AML-193 (cell line): ENCODE measurements around the gene RBFOX2.

Experiments used
- DNase-seq, 2 experiments: peaks; one replicate each; lab custom pipeline; 2025; lab: John Stamatoyannopoulos, UW

RBFOX2 gene

DNA sequence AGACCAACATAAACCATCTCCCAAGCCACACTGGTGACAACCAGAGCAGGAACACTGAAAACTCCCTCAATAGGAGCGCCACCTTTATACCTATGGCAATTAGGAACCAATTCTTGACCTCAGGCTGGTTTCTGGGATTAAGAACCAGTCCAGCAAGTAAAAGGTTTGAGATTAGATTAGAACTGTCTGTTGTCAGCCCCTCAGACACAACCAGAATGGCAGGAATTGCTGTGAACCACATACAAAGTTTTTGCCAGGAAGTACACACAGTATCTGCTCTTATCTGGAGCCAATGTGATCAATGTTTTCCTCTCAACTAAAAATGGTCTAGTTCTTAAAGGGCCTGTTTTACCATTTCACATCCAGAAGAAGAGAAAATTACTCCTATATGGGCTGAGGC lies 55.2 kb downstream of the RBFOX2 start:
- DNase-seq: no peak

DNA sequence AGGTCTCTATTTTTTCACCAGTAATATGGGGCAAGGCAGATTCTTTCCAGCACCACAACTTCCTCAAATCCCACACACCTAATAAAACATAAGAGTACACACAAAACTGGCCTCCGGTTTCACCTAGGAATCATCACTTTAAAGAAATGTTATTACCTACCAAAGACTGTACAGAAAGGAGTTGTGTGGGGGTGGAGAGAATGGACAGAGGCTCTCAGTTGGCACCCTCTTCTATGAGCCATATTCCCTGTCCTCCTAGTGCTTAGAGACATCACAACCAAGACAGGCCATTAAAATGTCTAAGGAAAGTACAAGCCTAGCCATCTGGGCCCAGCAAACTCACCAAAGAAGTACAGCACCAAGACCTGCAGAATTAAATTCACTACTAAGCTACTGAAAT lies 56.1 kb downstream of the RBFOX2 start:
- no peak for DNase-seq

DNA sequence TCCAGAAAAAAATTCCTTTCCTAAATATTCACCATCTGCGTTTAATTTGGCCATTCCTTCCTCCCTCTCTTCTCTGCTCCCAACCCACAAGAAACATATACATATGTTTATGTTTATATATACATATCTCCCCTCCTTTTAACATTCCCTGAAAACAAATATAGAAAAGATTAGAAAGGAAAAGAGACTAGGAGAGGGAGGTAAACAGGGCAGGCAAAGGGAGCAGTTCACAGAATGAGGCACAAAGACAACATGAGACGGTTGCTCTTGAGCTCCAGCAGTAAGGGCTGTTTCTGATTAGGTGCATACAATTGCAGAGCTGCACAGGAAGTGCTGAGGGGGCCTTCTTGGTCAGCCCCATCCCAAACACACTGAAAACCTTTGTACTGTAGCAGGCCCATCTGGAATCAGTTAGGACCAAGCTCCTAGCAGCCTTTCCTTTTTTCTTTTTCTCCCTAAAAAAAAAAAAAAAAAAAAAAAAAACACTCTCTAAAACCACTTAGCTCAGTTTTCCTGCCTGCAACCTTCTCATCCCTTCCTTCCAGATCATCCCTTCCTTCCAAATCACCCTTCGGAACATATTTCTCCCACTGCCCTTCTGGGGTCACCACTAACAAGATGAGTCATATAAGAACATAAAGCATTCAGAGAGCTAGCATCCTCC lies 57.0 kb downstream of the RBFOX2 start:
- no peak for DNase-seq

DNA sequence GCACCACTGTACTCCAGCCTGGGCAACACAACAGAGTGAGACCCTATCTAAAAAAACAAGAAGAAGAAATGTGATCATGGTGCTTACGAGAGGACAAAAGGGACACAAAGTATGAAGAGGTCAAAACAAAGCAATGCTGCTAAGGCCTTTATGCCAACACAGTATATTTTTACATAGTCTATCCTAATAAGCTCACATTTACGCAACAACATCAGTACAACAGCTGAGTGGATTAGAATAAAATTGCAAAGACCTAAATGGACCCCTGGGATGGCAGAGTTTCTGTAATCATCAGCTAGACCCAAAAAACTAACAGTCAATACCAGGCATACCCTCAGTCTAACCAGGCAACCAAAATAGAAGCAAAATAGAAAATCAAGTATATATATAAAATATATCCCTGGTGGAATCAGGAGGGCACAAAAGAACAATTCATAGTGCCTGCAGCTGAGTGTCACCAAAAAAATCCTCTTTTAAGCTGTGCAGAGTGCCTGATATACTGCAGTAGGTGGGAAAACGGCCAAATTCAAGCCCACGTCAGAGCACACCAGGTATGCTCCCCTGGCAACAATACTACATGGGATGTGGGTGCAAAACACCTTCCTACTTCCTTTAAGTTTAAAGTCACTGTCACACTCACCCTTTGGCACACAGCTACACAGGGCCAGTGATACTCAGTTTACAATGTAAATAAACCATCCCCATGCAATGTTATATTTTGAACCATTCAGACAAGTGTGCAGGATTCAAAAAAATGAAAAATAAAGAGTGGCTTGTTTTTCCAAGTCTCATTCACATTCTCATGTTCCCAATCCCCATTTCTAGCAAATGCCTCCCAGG lies 57.8 kb downstream of the RBFOX2 start:
- no peak for DNase-seq

DNA sequence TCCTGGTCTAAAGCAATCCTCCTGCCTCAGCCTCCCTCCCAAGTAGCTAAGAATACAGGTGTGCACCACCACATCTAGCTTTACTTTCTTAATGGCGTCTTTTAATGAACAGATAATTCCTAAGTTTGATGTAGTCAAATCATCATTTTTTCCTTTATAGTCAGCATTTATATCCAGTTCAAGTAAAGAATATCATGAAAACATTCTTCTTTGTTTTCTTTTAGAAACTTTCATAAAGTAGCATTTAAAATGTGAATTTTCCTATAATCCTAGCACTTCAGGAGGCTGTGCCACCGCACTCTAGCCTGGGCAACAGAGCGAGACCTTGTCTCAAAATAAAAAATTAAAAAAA lies 61.6 kb downstream of the RBFOX2 start:
- no peak for DNase-seq

DNA sequence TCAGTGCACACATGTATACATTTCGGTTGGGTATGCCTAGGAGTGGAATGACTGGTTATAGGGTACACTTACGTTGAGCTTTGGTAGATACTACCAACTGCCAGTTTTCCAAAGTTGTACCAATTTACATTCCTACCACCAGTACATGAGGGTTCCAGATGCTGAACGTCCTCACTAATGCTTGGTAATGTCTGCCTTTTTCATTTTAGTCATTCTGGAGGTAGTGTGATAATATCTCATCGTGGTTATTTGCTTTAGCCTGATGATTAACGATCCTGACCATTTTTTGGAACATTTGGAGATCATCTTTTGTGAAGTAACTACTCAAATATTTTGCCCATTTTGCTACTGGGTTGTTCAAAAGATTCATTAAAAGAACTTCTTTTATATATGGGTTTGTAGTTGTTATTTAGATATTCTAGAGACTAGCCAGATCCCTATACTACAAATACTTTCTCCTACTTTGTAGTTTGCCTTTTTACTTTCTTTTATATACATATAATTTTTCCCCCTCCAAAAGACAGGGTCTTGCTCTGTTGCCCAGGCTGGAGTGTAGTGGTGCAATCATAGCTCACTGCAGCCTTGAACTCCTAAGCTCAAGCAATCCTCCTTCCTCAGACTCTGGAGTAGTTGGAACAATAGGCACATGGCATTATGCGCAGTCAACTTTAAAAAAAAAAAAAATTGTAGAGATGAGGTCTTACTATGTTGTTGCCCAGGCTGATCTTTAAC lies 62.1 kb downstream of the RBFOX2 start:
- DNase-seq: no peak

DNA sequence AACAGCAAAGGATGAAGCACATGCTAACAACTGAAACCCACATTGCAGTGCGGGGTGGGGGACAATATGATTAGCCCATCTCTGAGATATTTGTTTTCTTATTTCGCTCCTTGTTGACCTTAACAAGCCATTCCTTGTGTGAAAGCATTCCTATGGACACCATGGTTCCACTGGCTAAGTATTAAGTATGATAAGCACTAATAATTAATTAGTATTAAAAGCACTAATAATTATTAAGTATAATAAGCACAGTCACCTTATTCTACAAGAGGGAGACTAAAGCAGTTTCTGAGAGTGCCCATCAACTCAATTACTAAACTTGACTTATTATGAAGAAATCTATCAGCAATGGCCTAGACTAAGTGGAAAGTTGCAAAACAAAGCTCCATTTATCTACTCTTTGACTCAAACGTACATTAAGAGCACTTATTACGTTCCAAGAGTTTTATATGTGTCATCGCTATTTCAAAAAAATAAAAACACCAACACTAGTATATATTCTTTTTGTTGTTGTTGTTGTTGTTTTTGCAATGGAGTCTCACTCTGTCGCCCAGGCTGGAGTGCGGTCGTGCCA lies 65.3 kb downstream of the RBFOX2 start:
- DNase-seq: no peak

DNA sequence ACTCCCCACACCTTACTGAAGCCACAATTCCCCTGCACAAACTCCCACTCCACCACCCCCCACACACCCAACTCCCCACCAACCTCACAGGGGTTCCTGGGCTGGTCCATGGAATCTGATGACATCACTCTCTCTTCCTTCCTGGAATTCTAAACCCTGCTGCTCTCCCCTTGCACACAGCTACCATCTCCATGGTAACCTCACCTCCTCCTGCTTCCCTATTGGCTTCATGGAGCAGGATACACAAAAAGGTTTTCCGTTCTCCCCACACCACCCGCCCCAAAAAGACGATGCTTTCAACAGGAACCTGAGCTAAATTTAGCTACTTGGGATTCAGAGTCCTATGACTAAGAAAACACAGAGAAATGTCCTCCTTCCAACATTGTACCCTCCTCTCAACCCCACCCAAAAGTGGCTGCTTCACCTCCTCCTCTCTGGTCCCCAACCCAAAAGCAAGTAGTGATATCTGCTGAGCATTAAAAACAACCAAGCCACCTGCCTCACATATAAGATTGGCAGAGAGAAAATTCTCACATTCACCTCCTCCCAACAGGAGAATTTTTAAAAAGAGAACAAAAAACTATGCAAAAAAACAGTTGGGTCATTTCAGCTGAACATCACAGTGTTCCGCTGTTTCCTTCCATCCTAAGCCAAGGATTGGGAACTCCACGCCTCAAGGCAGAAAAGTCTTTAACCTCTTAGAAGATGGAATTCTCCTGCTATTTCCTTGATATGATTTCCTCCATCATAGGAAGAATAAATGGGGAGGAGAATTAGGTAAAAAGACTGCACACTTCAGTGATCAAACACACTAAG lies 66.9 kb downstream of the RBFOX2 start:
- DNase-seq: no peak

DNA sequence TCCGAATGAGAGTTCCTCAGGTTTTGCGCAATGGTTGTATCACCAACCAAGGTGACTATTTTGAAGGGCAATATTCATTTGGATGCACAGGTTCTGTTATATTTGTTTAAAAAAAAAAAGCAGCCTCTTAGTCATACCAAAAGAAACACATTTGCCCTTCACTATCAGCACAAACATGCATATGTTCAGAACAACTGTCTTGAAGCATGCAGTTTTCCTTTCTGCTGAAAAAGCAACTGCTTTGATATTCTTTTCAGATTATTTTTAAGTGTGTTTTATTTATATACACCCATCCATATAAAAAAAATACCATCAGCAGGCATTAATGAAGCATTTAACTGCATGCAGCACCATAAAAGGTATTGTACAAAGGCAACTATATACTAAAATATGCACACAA lies 67.8 kb downstream of the RBFOX2 start:
- DNase-seq: no peak

DNA sequence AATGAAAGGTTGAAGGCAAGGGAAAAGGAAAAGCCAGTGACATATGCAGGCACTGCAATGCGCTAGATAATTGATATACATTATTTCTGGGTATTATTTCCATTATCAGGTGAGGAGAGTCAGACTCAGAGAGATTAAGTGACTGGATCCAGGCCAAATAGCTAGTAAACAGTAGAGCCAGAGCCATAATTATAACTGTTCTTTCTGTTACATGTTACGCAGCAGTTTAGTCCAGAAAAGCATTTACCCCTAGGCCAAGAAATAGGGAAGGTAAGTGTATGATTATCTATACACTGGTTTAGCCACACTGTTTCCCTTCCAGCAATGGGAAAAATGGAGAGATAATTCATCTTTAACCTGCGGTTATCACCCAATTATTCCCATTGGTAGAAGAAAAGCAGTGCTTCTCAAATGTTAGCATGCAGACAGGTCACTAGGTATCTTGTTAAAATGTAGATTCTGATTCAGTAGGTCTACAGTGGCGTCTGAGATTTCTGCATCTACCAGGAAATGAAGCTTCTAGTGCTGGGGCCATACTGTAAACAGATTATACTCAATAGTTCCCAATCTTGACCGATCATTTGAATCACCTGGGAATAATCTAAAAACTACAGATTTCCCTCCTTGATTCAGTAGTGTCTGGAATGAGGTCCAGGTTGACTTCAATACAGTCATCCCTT lies 69.4 kb downstream of the RBFOX2 start:
- DNase-seq: no peak

DNA sequence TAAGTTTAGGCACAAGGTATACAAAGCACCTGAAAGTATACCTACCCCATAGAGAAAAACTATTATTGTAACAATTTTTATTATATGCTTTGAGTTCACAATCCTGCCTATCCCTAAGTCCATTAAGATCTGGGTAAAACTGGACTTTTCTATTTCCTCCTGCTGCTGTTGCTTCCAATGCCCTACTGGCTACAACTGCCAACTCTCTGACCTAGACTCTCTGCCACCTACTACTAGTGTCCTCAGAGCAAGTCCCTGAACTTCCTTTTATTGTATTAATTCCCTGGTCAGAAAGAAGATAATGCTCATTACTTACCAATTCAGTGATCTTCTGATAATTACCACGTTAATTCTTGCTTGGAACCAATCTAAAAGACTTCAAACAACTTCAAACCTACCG lies 70.3 kb downstream of the RBFOX2 start:
- no peak for DNase-seq

DNA sequence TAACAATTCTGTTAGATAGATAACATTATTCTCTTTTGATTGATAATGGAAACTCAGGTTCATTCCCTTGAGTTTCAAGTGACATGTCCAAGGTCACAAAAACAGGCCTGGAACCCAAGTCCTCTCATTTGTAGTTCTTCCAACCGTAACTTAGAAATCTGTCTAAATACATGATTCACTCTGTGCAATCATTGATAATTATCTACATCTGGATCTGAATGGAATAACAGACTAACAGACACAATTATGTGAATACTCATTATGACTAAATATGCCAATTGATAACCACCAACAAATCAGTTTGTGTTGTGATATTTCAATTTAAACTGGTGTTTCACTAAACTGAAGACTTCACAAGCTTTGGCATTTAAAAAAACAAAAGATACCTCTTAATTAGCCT lies 71.0 kb downstream of the RBFOX2 start:
- DNase-seq: no peak

DNA sequence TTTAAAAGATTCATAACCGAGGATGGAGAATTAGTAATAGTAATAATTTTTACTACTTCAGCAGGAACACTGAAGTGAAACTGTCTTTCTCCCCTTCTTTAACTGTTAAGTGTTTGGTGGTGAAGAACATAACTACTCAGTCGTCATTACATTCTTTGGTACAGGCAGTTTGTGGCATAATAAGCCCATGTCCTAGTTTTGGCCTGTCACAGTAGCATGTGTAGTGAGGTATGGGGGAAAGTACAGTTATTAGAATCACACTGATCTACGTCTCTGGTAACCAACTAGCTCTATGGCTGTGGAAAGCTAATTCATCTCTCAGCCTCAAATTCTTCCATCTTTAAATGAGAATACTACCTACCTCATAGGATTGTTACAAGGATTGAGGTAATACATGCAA lies 71.8 kb downstream of the RBFOX2 start:
- DNase-seq: no peak

DNA sequence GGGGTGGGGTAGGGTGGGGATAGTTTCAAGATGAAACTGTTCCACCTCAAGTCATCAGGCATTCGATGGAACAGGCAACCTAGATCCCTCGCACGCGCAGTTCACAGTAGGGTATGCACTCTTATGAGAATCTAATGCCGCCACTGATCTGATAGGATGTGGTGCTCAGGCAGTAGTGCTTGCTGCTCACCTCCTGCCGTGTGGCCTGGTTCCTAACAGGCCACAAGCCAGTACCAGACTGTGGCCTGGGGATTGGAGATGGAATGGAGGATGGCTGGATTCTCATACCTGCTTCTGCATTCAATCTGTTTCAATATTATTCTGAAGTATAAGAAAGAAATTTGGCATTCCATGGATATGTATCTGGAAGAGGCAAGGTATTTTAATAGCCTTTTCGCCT lies 73.1 kb downstream of the RBFOX2 start:
- no peak for DNase-seq

DNA sequence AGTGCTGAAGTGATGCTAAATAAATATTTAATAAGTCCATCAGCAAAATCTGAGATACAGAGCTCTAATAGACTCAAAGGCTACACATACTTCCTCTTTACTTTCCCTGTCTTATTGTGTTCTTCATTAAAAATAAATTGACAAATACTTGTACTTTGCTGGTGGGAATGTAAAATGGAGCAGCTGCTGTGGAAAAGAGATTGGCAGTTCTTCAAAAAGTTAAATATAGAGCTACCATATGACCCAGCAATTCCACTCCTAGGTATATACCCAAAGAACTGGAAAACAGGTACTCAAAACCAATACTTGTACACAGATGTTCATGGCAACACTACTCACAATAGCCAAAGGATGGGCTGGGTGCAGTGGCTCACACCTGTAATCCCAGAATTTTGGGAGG lies 76.0 kb downstream of the RBFOX2 start:
- no peak for DNase-seq

DNA sequence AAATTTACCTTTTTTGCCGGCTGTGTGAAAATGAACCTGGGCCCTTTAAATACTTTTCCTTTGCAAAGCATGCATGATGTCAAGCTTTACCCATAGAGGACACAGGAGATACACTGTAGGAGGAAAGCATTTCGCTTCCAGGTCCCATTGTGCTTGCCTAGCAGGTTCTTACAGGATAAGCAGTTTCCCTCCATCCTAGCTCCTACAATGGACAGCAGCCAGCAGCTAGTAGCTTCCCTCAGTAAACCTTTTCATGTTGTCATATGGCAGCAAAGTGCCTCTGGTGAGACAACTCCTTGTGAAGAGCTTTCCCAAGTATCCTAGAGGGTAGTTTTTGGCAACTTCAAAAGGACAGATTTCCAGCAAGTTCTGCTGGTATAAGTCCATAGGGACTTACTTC lies 78.4 kb downstream of the RBFOX2 start:
- no peak for DNase-seq

DNA sequence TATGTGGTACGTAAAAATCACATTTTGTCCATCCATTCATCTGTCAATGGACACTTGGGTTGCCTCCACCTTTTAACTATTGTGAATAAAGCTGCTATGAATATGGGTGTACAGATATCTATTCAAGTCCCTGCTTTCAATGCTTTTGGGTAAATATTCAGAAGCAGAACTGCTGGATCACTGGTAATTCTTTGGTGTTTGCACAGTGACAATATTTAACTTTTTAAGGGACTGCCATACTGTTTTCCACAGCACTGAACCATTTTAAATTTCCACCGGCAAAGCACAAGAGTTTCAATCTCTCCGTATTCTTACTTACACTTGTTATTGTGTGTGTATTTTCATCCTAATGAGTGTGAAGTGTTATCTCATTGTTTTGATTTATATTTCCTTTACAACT lies 79.4 kb downstream of the RBFOX2 start:
- no peak for DNase-seq

DNA sequence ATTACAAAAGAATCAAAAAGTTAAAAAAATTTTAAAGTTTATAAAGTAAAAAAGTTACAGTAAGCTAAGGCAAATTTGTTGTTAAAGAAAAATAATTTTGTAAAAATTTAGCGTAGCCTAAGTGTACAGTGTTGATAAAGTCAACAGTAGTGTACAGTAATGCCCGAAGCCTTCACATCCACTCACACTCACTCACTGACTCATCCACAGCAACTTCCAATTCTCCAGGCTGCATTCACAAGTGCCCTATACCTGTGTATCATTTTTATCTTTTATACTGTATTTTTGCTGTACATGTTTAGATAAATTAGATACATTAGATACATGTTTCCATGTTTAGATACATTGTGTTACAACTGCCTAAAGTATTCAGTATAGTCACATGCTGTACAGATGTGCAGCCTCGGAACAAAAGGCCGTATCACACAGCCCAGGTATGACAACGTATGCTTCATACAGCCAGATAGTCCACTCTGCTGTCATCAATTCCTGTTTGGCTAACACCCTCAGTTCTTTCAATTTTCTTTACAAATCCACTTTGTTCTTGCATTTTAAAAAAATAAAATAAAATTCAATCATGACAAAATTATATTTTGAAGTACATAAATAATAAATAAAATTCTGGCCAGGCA lies 80.7 kb downstream of the RBFOX2 start:
- no peak for DNase-seq

DNA sequence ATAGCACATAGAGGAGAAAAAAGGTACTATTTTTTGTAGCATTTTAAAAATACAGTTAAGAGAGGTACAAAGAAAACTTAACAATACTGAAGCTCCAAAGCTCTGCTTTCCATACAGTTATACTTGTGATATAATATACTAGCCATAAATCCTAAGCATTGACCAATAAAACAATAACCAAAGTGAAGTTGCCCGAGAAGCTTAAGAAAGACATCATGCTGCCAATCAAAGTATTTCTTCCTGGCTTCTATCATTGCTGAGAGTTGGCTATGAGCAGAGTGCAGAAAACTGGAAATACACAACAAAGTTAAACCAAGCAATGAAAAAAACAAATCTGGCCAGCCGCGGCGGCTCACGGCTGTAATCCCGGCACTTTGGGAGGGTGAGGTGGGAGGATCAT lies 84.2 kb downstream of the RBFOX2 start:
- no peak for DNase-seq

DNA sequence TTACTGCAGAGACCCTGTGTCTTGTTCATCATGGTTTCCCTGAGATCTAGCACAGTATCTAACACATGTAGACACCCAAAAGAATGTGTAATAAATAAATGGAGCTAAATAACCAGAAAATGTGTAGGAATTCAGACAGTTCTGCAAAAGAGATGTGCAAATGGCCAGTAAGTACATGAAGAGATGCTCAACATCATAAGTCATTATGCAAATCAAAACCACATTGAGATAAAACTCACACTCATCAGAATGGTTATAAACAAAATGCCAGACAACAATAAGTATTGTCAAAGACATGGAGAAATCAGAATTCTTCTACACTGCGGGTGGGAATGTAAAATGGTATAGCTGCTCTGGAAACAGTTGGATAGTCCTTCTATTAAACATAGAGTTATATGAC lies 88.5 kb downstream of the RBFOX2 start:
- DNase-seq: no peak

DNA sequence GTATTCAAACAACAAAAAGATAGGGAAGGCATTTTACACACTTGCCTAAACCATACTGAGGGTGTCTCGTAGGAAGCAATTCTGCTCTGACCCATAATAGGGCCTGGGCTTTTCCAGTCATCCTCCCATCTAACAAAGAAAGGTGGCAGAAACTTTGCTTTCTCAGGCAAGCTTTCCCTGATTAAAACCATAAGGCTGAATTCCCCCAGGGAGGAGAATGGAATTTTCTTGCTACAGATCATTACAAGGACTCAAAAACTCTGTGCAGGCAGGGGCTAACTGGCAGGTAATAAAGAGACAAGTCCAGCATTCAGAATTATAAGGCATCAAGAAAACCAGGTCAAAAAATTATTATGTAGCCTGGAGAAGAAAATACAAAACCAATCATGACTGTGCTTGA lies 90.4 kb downstream of the RBFOX2 start:
- no peak for DNase-seq
